ENCODE data around the gene VANGL2.

The VANGL2 gene

DNA sequence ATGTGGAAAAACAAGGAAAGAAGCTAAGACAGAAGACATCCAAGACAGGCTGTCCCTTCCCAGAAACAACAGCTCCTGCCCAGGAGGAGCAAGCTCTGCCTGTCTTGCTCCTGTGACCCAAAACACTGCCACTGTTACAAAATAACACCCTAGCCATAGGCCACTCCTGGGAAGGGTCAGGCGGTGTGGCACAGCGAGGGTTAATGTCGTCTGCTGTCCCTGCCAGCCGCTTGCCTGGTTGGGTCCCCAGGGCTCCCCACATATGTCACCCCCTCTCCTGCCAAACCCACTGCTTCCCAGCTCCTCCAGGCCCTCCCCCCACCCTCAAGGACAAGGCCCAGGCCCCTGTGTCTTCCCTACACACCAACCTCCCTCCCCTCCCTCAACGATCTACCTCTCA is 37.4 kb upstream of the VANGL2 start:
- no peak for TF ChIP-seq CTCF (IDR thresholded peaks at IDR 0.05; ENCODE audit: insufficient read depth, low read length, missing control alignments)
- no peak overlapping the region for H3K4me3 ChIP-seq (ENCODE audit: low read depth, low read length)
- no peak for DNase-seq (ENCODE audit: low read depth, low spot score)
- ChIA-PET POLR2A (no interaction called here), CTCF (interaction anchor here (1.5 to 19.2 kb wide), 5 partner anchors 11 to 280 kb away, joined by 3 to 277 read pairs (median 4); no protein-coding TSS in a partner anchor)

DNA sequence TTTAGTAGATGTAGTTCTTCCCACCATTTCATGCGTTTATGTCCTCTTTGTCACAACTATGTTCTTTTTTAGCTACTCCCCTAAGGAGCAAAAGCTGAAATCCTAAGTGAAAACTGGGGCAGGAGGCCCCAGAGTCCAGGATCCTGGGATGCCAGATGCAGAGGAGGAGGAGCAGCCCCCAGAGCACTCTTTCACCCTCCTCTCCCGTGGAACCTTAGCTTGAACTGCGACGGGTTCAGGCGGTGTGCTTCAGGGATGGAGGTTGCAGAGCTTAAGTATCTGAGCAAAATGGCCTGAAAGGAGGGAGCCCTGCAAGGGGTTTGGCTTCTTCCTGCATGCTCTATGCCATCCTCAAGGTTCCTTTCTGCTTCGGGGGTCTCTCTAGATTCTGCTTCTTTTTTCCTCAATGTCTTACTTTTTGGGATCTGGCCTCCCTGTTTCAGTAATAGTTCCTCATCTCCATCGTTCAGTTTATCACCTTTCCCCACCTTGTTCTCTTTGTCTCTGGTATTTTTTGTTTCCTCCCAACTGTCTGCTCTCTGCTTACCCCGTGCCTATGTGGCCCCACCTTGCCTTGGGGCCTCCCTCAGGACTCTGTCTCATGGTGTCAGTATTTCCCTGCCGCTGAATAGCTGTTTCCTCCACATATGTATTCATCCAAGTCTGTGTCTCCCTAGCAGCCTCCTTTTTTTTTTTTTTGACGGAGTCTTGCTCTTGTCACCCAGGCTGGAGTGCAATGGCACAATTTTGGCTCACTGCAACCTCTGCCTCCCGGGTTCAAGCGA is 36.2 kb upstream of the VANGL2 start:
- no peak for TF ChIP-seq CTCF (IDR thresholded peaks at IDR 0.05; ENCODE audit: insufficient read depth, low read length, missing control alignments)
- ChIA-PET POLR2A (no interaction called here), CTCF (interaction anchor here (1.5 to 19.2 kb wide), 3 partner anchors 12 to 73 kb away, joined by 3 to 277 read pairs (median 21); no protein-coding TSS in a partner anchor)
- no peak for DNase-seq (ENCODE audit: low read depth, low spot score)
- no peak overlapping the region for H3K4me3 ChIP-seq (ENCODE audit: low read depth, low read length)

- no peak for DNase-seq (ENCODE audit: low read depth, low spot score)
- POLR2A ChIA-PET = no interaction called here
- CTCF ChIA-PET = interaction anchor here (1.0 to 19.2 kb wide), 2 partner anchors 10 to 11 kb away, joined by 4 to 277 read pairs; no protein-coding TSS in a partner anchor
- TF ChIP-seq CTCF (IDR thresholded peaks at IDR 0.05; ENCODE audit: insufficient read depth, low read length, missing control alignments) = no peak
- no peak overlapping the region for H3K4me3 ChIP-seq (ENCODE audit: low read depth, low read length)
These were observed 35.0 kb upstream of the VANGL2 start for GRCh38 chr1:160365325-160365724.

DNA sequence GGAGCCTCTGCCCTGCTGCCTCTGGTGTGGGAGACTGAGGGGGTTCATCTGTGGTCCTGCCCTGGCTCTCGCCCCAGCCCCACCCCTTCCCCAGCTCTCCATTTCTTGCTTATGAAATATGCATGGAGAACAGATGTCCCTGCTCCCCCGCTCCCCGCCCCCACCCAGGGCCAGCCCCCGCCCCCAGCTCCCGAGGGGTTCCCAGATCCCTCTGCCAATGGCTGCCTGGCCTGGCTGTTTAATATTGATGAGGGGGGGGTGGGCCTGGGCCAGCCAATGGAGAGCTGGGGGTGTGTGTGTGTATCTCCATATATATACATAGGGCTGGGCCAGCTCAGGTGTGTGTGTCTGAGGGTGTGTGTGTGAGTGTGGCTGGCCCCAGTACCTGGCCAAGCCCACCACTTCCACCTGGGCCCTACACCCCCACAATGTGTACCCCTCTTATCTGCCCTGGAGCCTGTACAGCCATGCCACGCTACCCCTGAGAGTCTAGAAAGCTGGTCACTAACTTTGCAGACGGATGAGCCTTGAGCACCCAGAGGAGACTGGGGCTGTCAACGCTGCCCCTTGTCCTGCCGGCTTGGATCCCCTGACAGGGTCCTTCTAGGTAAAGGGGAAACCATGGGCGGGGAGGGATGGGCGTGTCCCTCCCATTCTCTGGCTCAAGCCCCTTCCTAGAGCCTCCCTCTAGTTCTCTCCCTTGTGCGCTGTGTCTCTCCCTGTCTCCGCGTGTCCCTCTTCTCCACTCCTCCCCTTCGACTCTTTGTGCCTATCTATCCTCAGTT is 33.4 kb upstream of the VANGL2 start, which contains the start of gene NHLH1:
TSS of gene NHLH1 (plus strand) at position 341 of the 785 bp plus-strand sequence. CDS start 3,661 bp downstream, outside the sequence.
- ChIA-PET POLR2A (no interaction called here), CTCF (interaction anchor here (1.2 to 19.2 kb wide), 3 partner anchors 9 to 75 kb away, joined by 4 to 277 read pairs (median 5); no protein-coding TSS in a partner anchor)
- DNase-seq (ENCODE audit: low read depth, low spot score) = no peak
- no peak for TF ChIP-seq CTCF (IDR thresholded peaks at IDR 0.05; ENCODE audit: insufficient read depth, low read length, missing control alignments)
- H3K4me3 ChIP-seq (ENCODE audit: low read depth, low read length) = no peak within 1 kb of the TSS

GRCh38 chr1:160367516-160367900 is 32.9 kb upstream of the VANGL2 start:
- no peak for DNase-seq (ENCODE audit: low read depth, low spot score)
- CTCF ChIA-PET = interaction anchor here (1.5 to 19.2 kb wide), 3 partner anchors 8 to 75 kb away, joined by 5 to 277 read pairs (median 8); no protein-coding TSS in a partner anchor
- TF ChIP-seq CTCF (IDR thresholded peaks at IDR 0.05; ENCODE audit: insufficient read depth, low read length, missing control alignments) = no peak
- POLR2A ChIA-PET = no interaction called here
- H3K4me3 ChIP-seq (ENCODE audit: low read depth, low read length) = no peak overlapping the region

All from AG04449 (cell line).